IMR-90 (cell line): ENCODE data around the gene MS4A6E. TPM values are rescaled to one million over a fixed set of nuclear protein-coding genes. Genes with fewer than 3 reads are reported as not detected.

Source experiments
- ATAC-seq: fragments of 200-7000 bp; cut with Tn5 transposase; 2 replicates; pipeline ENCODE4 v1.9.1; 2020; ENCODE audit warnings: low read depth, mild to moderate bottlenecking, moderate library complexity
- BruUV-seq: library from RNA; stranded (reverse); fragments of 400-500 nt; replicated peaks from 2 replicates; lab custom pipeline; 2021; lab: Mats Ljungman, UMichigan
- CTCF ChIA-PET: fragments of 300-600 bp; formaldehyde crosslinking; extraction: SDS; loops from one replicate; lab custom pipeline; 2021; ENCODE audit warnings: antibody characterized with exemption; lab: Yijun Ruan, JAX
- POLR2A ChIA-PET: fragments of 300-600 bp; sonication (Branson Sonifier 250); formaldehyde crosslinking; loops from one replicate; lab custom pipeline; 2022; ENCODE audit warnings: antibody characterized with exemption; ENCODE audit not compliant: unreplicated experiment; lab: Charles Lee
- DNase-seq: peaks from one replicate; pipeline ENCODE4 v3.0.0; 2013
- H2AFZ ChIP-seq: replicated peaks from 2 replicates; pipeline ENCODE3; 2013; ENCODE audit warnings: low read length, mild to moderate bottlenecking; ENCODE audit not compliant: poor library complexity
- H2AK5ac ChIP-seq: 2 replicates; pipeline ENCODE4 v1.6.1; 2013; ENCODE audit warnings: low read depth, low read length, inconsistent platforms
- H2AK9ac ChIP-seq: replicated peaks from 2 replicates; pipeline ENCODE3; 2013; ENCODE audit warnings: mild to moderate bottlenecking, low read depth, low read length, moderate library complexity; ENCODE audit not compliant: poor library complexity
- H2BK120ac ChIP-seq: 2 replicates; pipeline ENCODE4 v1.6.1; 2013; ENCODE audit warnings: low read depth, low read length, inconsistent platforms
- H2BK15ac ChIP-seq: 3 replicates; pipeline ENCODE4 v1.6.1; 2013; ENCODE audit warnings: low read depth, low read length, inconsistent platforms
- H2BK20ac ChIP-seq: 2 replicates; pipeline ENCODE4 v1.6.1; 2013; ENCODE audit warnings: low read depth, mild to moderate bottlenecking, inconsistent platforms, low read length, moderate library complexity
- H2BK5ac ChIP-seq: 2 replicates; pipeline ENCODE4 v1.6.1; 2013; ENCODE audit warnings: mild to moderate bottlenecking, low read depth, low read length, inconsistent platforms; ENCODE audit not compliant: poor library complexity, severe bottlenecking
- H3K14ac ChIP-seq: replicated peaks from 2 replicates; pipeline ENCODE4 v1.6.1; 2013; ENCODE audit warnings: low read depth, low read length, inconsistent platforms
- H3K18ac ChIP-seq: 2 replicates; pipeline ENCODE4 v1.6.1; 2013; ENCODE audit warnings: low read depth, low read length, control low read depth
- H3K23ac ChIP-seq: 2 replicates; pipeline ENCODE4 v1.6.1; 2013; ENCODE audit warnings: low read depth, low read length, inconsistent platforms
- H3K27ac ChIP-seq: 2 replicates; pipeline ENCODE4 v1.5.1; 2013; ENCODE audit warnings: mild to moderate bottlenecking, control low read depth, low read length; ENCODE audit not compliant: insufficient read depth
- H3K27me3 ChIP-seq: 2 replicates; pipeline ENCODE4 v1.6.1; 2013; ENCODE audit warnings: low read length; ENCODE audit not compliant: control insufficient read depth, insufficient read depth
- H3K36me3 ChIP-seq: 2 replicates; pipeline ENCODE4 v1.6.1; 2013; ENCODE audit warnings: low read length, mixed read lengths; ENCODE audit not compliant: control insufficient read depth, insufficient read depth
- H3K4ac ChIP-seq: 2 replicates; pipeline ENCODE4 v1.6.1; 2013; ENCODE audit warnings: low read depth, low read length, inconsistent platforms
- H3K4me1 ChIP-seq: 2 replicates; pipeline ENCODE4 v1.6.1; 2013; ENCODE audit warnings: low read length, mixed read lengths; ENCODE audit not compliant: control insufficient read depth, insufficient read depth
- H3K4me2 ChIP-seq: 2 replicates; pipeline ENCODE4 v1.6.1; 2013; ENCODE audit warnings: low read depth, mild to moderate bottlenecking, control low read depth, low read length, moderate library complexity
- H3K4me3 ChIP-seq: 2 replicates; pipeline ENCODE4 v1.5.1; 2013; ENCODE audit warnings: low read depth, mild to moderate bottlenecking, control low read depth, low read length, moderate library complexity; ENCODE audit not compliant: insufficient read depth
- H3K56ac ChIP-seq: 2 replicates; pipeline ENCODE4 v1.6.1; 2013; ENCODE audit warnings: low read length, inconsistent platforms; ENCODE audit not compliant: insufficient read depth; ENCODE audit errors: extremely low read depth
- H3K79me1 ChIP-seq, 2 experiments: 2 replicates each; pipeline ENCODE4 v1.6.1; 2013; ENCODE audit warnings: low read length in 2 of 2, inconsistent platforms in 1 of 2, low read depth in 1 of 2
- H3K9ac ChIP-seq: 2 replicates; pipeline ENCODE4 v1.6.1; 2013; ENCODE audit warnings: low read depth, low read length, control low read depth
- H3K9me1 ChIP-seq: 2 replicates; pipeline ENCODE4 v1.6.1; 2013; ENCODE audit warnings: low read length, inconsistent platforms; ENCODE audit not compliant: insufficient read depth
- H3K9me3 ChIP-seq: 2 replicates; pipeline ENCODE4 v1.6.1; 2013; ENCODE audit warnings: low read length; ENCODE audit not compliant: control insufficient read depth, insufficient read depth
- H4K20me1 ChIP-seq: 2 replicates; pipeline ENCODE4 v1.6.1; 2013; ENCODE audit warnings: low read length, inconsistent platforms; ENCODE audit not compliant: insufficient read depth
- H4K5ac ChIP-seq: 2 replicates; pipeline ENCODE4 v1.6.1; 2013; ENCODE audit warnings: mild to moderate bottlenecking, low read depth, low read length, control low read depth
- H4K8ac ChIP-seq, 2 experiments: 2 replicates each; pipeline ENCODE4 v1.6.1; 2013; ENCODE audit warnings: low read depth in 2 of 2, low read length in 2 of 2, control low read depth in 1 of 2, inconsistent platforms in 1 of 2
- H4K91ac ChIP-seq: 2 replicates; pipeline ENCODE4 v1.6.1; 2013; ENCODE audit warnings: low read depth, low read length, inconsistent platforms; ENCODE audit not compliant: insufficient read depth
- CEBPB ChIP-seq: IDR thresholded peaks from 2 replicates; pipeline ENCODE4 v1.6.1; 2012; ENCODE audit warnings: low read depth, low read length, improper control_type of control experiment
- FOS ChIP-seq: fragments of 150-350 bp; IDR thresholded peaks from 2 replicates; pipeline ENCODE4 v1.6.1; 2016; ENCODE audit warnings: low read depth, low read length
- SMC3 ChIP-seq: fragments of 150-350 bp; IDR thresholded peaks from 2 replicates; pipeline ENCODE4 v1.6.1; 2016; ENCODE audit warnings: low read depth, mild to moderate bottlenecking, antibody characterized with exemption, low read length, moderate library complexity
- WGBS, 2 experiments: methylation state at CpG; one replicate each; pipeline versions ENCODE4 v1.1.5 to v1.1.7; 2013; ENCODE audit warnings: missing lambda C conversion rate in 2 of 2; ENCODE audit not compliant: insufficient read length in 1 of 2; ENCODE audit errors: extremely low coverage in 2 of 2; 5-methylcytosine and 5-hydroxymethylcytosine counted together
- dilution Hi-C: fragments of 300-500 bp; cut with HindIII; formaldehyde crosslinking; loops from one replicate; pipeline ENCODE4 v1.14.3; 2018; ENCODE audit warnings: low sequenced_read_pairs; ENCODE audit not compliant: unreplicated experiment
- in situ Hi-C: fragments of 300-500 bp; cut with MboI; formaldehyde crosslinking; loops from 3 replicates; pipeline ENCODE4 v1.14.3; 2019; ENCODE audit warnings: low sequenced_read_pairs, inconsistent platforms, mixed read lengths
- intact Hi-C: fragments of 100-400 bp; cut with micrococcal nuclease; formaldehyde crosslinking; loops from 2 replicates; pipeline ENCODE4 v1.10.0; 2022
- polyA plus RNA-seq, 3 experiments: library from polyadenylated mRNA; depleted of rRNA; stranded (reverse); fragments of >200 nt; gene quantifications; 2 replicates each; pipeline ENCODE4 v1.2.3, GENCODE V29; 2012; ENCODE audit warnings: low replicate concordance in 1 of 3
- total RNA-seq: library from RNA; depleted of rRNA; stranded (reverse); fragments of >200 nt; gene quantifications from 2 replicates; pipeline ENCODE4 v1.2.3, GENCODE V29; 2012
- TF ChIP-seq, protein P1 (sequence below): fragments of 150-350 bp; IDR thresholded peaks from 2 replicates; pipeline ENCODE4 v1.6.1; 2017; ENCODE audit warnings: mild to moderate bottlenecking, antibody characterized with exemption, low read length, low read depth
- TF ChIP-seq, protein P2 (sequence below): fragments of 150-350 bp; IDR thresholded peaks from 2 replicates; pipeline ENCODE4 v1.6.1; 2016; ENCODE audit warnings: low read depth, mild to moderate bottlenecking, low read length, moderate library complexity, borderline replicate concordance

The MS4A6E gene
- total and polyA plus RNA-seq, 2 of the 4 experiments (the other 2 are of a cell fraction), result not detected

- ChIA-PET CTCF (no interaction called here), POLR2A (no interaction called here)
- no peak overlapping the region for H2AFZ ChIP-seq
- no peak overlapping the region for H3K4me2 ChIP-seq
- H3K27ac ChIP-seq, result no peak overlapping the region
- in situ Hi-C loops, result no loop called here
- intact Hi-C loops, result no loop called here
- no peak for ATAC-seq
- H3K9me1 ChIP-seq, result no peaks in the 10 kb centered on the region
- H2AK9ac ChIP-seq, result no peak overlapping the region
- no peaks in the 10 kb centered on the region for H3K79me1 ChIP-seq
- WGBS, 2 experiments, result no CpG with 5 or more reads among the region's 7 CpGs
- H3K9me3 ChIP-seq, result no peaks in the 10 kb centered on the region; the same call in 1 of the 2 replicates
- H4K5ac ChIP-seq, result no peak overlapping the region
- BruUV-seq, result no TSS peak
- no peak overlapping the region for H2BK5ac ChIP-seq
- H3K23ac ChIP-seq, result no peak overlapping the region
- no peaks in the 10 kb centered on the region for H3K4me1 ChIP-seq
- H3K4me3 ChIP-seq, result no peak overlapping the region
- no peak overlapping the region for H3K4ac ChIP-seq
- TF ChIP-seq, protein P1, sequence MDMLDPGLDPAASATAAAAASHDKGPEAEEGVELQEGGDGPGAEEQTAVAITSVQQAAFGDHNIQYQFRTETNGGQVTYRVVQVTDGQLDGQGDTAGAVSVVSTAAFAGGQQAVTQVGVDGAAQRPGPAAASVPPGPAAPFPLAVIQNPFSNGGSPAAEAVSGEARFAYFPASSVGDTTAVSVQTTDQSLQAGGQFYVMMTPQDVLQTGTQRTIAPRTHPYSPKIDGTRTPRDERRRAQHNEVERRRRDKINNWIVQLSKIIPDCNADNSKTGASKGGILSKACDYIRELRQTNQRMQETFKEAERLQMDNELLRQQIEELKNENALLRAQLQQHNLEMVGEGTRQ, result no peak
- TF ChIP-seq, protein P2, sequence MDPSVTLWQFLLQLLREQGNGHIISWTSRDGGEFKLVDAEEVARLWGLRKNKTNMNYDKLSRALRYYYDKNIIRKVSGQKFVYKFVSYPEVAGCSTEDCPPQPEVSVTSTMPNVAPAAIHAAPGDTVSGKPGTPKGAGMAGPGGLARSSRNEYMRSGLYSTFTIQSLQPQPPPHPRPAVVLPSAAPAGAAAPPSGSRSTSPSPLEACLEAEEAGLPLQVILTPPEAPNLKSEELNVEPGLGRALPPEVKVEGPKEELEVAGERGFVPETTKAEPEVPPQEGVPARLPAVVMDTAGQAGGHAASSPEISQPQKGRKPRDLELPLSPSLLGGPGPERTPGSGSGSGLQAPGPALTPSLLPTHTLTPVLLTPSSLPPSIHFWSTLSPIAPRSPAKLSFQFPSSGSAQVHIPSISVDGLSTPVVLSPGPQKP, result no peak
- TF ChIP-seq CEBPB, result no peak
- no peak for TF ChIP-seq FOS
- no peak for TF ChIP-seq SMC3
- H4K8ac ChIP-seq, result no peak overlapping the region
- no peaks in the 10 kb centered on the region for H3K36me3 ChIP-seq
- H3K56ac ChIP-seq, result no peak overlapping the region
- H2BK15ac ChIP-seq, result no peak overlapping the region
- DNase-seq, result no peak
- no peak overlapping the region for H2AK5ac ChIP-seq
- dilution Hi-C loops, result no loop called here
- H4K91ac ChIP-seq, result no peak overlapping the region
- no peak overlapping the region for H3K9ac ChIP-seq
- H3K14ac ChIP-seq, result no peak overlapping the region
- no peaks in the 10 kb centered on the region for H4K20me1 ChIP-seq
- H3K27me3 ChIP-seq, result no peaks in the 10 kb centered on the region
- no peak overlapping the region for H2BK20ac ChIP-seq
- no peak overlapping the region for H3K18ac ChIP-seq
- H2BK120ac ChIP-seq, result no peak overlapping the region
These were observed 9.8 kb downstream of the MS4A6E start for GRCh38 chr11:60336767-60337391.
